SIG-M5 (cell line): ENCODE data around the gene PRSS48.
"Not testable (repeated sequence)": the region's sequence is repeated elsewhere in the genome, so short reads cannot be mapped to it uniquely, and the experiment has no call there.

Experiments used
- DNase-seq: peaks from one replicate; lab custom pipeline; 2025; lab: John Stamatoyannopoulos, UW

PRSS48 gene, protein sequence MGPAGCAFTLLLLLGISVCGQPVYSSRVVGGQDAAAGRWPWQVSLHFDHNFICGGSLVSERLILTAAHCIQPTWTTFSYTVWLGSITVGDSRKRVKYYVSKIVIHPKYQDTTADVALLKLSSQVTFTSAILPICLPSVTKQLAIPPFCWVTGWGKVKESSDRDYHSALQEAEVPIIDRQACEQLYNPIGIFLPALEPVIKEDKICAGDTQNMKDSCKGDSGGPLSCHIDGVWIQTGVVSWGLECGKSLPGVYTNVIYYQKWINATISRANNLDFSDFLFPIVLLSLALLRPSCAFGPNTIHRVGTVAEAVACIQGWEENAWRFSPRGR

GRCh38 chr4:151276787-151277562 is at the start of gene PRSS48:
Gene PRSS48 (plus strand): TSS chr4:151277161. CDS start chr4:151277173, 12 bp downstream.
- DNase-seq: no peak

GRCh38 chr4:151227172-151227571 is 49.8 kb upstream of the PRSS48 start:
- no peak for DNase-seq

DNA sequence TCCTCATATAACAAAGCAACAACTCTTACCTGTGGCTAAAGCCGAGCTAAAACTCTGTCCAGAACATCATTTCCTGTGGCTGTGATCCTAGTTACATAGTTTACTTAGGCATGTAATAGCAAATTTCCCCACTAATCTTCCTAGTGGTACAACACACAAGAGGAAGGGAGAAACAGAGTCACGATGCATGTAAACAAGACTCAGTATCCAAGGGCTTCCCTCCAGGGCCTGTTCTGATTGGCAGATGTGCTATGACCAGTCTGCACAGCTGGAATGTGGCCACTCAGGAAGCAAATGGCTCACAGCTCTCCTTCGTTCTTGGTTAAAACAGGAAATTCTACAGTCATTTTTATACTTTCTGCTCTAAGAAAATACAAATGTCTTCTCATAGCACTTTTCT is 49.2 kb upstream of the PRSS48 start:
- DNase-seq: no peak

DNA sequence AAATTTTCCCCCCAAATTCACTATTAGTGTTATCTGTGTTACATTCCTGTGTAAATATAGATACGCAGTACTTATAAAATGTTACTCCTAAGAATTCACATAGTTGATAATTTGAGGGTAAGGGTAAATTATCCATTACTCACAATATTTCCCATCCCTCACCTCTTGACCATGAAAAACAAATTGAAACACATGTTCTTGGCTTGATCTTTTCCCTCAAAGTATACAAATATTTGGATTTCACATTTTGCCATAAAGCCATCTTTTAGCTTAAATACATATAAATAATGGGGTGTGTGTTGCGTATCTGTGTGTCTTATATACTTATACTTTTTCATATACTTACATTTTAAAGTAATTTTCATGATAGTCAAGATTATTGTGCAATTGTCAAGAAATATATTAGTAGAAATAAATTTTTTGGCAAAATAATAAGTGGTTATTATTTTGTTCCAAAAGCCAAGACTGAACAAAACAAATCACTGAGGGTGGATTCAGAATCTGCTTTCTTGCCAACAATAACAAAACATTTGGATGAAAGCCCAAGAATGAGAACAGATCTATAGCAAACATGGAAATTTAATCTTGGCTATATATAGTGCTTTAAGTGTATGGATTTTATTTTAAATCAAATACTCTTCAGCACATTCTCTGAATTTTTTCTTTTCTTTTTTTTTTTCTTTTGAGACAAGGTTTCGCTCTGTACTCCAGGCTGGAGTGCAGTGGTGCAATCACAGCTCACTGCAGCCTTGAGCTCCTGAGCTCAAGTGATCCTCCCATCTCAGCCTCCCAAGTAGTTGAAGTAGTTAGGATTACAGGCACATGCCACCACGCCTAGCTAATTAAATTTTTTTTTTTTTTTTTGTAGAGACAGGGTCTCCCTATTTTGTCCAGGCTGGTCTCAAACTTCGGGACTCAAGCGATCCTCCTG is 48.5 kb upstream of the PRSS48 start:
- DNase-seq: no peak

DNA sequence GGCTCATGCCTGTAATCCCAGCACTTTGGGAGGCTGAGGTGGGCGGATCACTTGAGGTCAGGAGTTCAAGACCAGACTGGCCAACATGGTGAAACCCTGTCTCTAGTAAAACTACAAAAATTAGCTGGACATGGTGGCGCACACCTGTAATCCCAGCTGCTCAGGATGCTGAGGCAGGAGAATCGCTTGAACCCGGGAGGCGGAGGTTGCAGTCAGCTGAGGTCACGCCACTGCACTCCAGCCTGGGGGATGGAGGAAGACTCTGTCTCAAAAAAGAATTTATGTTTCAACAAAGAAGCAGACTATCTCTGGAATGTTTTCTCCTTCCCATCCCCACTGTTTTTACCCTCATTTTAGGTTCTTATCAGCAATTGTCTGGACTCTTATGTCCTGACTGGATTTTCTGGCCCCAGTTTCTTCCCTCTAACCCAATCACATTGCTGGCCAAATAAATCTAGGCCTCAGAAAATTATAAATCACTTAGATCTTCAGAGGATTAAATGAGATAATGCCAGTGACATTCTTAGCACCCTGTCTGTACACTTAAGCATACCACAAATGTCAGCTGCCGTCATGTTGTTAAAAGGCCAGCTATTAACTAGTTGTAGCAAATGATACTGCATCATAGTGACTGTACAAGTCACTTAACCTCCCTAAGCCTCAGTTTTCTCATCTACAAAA is 44.9 kb upstream of the PRSS48 start:
- no peak for DNase-seq

DNA sequence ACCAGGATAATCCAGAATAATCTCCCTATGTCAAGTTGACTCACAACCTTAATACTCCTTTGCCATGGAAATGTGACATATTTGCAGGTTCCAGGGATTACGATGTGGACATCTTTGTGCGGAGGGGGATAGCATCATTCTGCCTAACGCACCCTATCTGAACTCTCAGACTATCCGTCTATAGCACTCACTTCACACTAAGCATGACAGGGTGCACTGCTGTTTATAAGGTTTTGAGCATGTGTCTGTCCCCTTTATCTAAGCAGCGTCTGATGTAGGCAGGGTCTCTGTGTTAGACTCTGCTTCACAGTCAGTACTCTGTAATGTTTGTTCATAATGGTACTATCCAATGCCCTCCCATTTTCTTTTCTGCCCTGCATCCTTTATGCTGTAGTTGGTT is 43.4 kb upstream of the PRSS48 start:
- no peak for DNase-seq

DNA sequence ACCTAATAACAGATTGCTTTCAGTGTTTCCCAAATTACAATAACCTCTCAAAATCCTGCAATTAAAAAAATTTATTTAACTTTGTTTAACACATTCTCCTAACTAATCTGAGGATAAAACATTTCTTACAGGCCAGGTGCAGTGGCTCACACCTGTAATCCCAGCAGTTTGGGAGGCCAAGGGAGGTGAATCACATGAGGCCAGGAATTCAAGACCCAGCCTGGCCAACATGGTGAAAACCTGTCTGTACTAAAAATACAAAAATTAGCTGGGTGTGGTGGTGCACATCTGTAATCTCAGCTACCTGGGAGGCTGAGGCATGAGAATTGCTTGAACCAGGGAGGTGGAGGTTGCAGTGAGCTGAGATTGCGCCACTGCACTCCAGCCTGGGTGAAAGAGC is 41.6 kb upstream of the PRSS48 start:
- not testable (repeated sequence) for DNase-seq

GRCh38 chr4:151236036-151236435 is 40.9 kb upstream of the PRSS48 start:
- no peak for DNase-seq

GRCh38 chr4:151238477-151238876 is 38.5 kb upstream of the PRSS48 start:
- DNase-seq: no peak

DNA sequence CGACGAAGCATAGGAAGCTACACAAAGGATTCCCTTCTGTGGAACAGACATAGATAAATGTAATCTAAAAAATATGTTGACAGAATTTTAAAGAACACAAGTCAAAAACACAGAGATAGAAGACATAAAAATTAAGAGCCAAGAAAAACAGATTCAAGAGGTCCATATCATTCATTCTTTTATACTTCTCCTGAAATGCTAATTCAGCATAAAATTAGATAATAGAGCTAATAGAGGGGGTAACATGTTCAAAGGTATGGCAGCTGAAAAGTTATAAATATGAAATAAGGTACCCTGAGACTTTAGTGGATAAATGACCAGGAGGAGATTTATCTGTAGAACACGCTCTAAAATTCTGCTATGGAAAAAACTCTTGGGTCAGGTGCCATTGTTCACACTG is 37.4 kb upstream of the PRSS48 start:
- DNase-seq: no peak

DNA sequence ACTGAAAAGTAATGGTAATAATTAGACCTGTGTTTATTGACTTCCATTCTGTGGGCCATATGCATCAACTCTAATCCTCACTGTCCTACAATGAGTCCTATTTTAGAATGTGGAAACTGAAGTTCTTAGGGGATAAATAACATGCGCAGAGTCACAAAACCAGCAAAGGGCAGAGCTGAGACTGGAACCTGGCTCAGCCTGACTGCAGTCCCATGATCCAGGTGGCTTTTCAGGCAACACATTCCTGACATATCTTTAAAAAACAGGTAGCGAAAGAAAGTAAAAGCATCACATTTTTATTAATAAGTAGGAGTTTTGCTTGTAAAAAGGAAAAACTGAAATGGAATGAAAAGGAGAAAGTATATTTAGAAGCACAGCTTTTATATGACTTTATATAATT is 34.7 kb upstream of the PRSS48 start:
- no peak for DNase-seq

GRCh38 chr4:151246742-151247141 is 30.2 kb upstream of the PRSS48 start:
- no peak for DNase-seq

- DNase-seq: no peak
Observed at GRCh38 chr4:151247395-151247794, 29.6 kb upstream of the PRSS48 start.

- DNase-seq: no peak
Observed at GRCh38 chr4:151248519-151248918, 28.4 kb upstream of the PRSS48 start.

GRCh38 chr4:151250706-151251105 is 26.3 kb upstream of the PRSS48 start:
- DNase-seq: no peak

- DNase-seq: no peak
Observed at GRCh38 chr4:151251603-151252304, 25.2 kb upstream of the PRSS48 start.

DNA sequence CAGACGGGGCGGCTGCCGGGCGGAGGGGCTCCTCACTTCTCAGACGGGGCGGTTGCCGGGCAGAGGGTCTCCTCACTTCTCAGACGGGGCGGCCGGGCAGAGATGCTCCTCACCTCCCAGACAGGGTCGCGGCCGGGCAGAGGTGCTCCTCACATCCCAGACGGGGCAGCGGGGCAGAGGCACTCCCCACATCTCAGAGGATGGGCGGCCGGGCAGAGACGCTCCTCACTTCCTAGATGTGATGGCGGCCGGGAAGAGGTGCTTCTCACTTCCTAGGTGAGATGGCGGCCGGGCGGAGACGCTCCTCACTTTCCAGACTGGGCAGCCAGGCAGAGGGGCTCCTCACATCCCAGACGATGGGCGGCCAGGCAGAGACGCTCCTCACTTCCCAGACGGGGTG is 21.7 kb upstream of the PRSS48 start:
- not testable (repeated sequence) for DNase-seq

DNA sequence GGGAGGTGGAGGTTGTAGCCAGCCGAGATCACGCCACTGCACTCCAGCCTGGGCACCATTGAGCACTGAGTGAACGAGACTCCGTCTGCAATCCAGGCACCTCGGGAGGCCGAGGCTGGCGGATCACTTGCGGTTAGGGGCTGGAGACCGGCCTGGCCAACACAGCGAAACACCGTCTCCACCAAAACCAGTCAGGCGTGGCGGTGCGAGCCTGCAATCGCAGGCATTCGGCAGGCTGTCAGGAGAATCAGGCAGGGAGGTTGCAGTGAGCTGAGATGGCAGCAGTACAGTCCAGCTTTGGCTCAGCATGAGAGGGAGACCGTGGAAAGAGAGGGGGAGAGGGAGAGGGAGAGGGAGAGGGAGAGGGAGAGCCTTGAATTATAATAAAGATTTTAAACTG is 21.3 kb upstream of the PRSS48 start:
- DNase-seq: not testable (repeated sequence)

DNA sequence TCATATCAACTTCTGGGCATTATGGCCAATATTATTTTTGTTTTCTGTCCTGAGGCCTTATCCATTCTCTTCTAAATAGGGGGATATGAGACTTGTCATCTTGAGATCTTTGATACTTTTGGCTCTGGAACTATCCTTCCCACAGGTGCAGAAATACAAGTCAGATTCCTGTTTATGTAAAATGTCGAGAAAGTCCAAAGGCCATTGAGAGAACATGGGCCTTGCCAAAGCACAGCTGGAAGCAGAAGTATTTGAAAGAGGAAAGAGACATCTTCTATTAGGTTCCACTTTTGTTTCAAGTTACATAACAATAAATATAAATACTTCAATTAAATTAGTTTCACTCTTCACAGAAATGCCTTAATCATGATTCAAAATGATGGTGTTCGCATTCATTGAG is 20.8 kb upstream of the PRSS48 start:
- no peak for DNase-seq

DNA sequence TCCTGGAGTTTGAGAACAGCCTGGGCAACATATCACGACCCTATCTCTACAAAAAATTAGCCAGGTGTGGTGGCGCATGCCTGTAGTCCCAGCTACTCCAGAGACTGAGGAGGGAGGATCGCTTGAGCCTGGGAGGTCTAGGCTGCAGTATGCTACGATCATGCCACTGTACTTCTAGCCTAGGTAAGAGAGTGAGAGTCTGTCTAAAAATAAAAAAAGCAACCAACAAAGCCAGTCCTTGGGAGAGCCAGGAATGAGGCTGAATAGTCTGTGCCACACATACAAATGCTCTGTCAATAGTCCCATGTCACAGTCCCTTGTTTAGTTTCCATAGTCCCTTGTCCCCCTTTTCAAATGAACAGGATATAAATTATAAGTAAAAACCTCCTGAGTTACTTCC is 19.3 kb upstream of the PRSS48 start:
- no peak for DNase-seq

DNA sequence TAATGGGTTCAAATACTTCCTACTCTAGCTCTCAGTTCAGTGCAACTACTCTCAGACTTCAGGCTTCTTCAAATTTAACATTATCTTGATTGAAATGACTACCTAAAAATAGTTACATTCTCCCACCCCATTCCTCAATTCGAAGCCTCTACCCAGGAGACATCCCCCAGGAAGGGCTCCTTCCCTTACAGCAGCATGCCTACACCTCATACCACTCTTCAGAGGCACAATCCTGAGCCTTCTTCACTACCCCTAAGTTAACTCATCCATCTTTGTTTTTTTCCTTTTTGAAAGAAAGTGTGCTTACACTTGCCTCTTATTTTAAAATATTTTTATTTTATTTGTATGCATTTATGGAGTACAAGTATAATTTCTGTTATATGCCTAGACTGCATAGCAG is 17.2 kb upstream of the PRSS48 start:
- DNase-seq: no peak
